Calu3 (cell line): ENCODE measurements around the gene ZNF638. TPM values are rescaled to one million over a fixed set of nuclear protein-coding genes. Genes with fewer than 3 reads are reported as not detected.

Experiments
- BruUV-seq: library from RNA; stranded (reverse); fragments of 400-500 nt; replicated peaks from 2 replicates; lab custom pipeline; 2021; lab: Mats Ljungman, UMichigan
- CTCF ChIA-PET: fragments of 300-600 bp; sonication (Branson Sonifier 250); formaldehyde crosslinking; loops from one replicate; lab custom pipeline; 2022; ENCODE audit warnings: antibody characterized with exemption; lab: Charles Lee
- DNase-seq: peaks from one replicate; pipeline ENCODE4 v3.0.0; 2022
- H3K27ac Mint-ChIP-seq: one replicate; pipeline ENCODE4 v1.8.0; 2022; ENCODE audit warnings: mixed read lengths; ENCODE audit not compliant: unreplicated experiment
- H3K27me3 Mint-ChIP-seq: one replicate; pipeline ENCODE4 v1.8.0; 2022; ENCODE audit warnings: mixed read lengths; ENCODE audit not compliant: unreplicated experiment
- H3K36me3 Mint-ChIP-seq: one replicate; pipeline ENCODE4 v1.8.0; 2022; ENCODE audit warnings: mild to moderate bottlenecking, moderate library complexity, mixed read lengths; ENCODE audit not compliant: insufficient read depth, unreplicated experiment
- H3K4me1 Mint-ChIP-seq: one replicate; pipeline ENCODE4 v1.8.0; 2022; ENCODE audit warnings: mild to moderate bottlenecking, low read depth, mixed read lengths; ENCODE audit not compliant: unreplicated experiment
- H3K4me3 Mint-ChIP-seq: one replicate; pipeline ENCODE4 v1.8.0; 2022; ENCODE audit warnings: mild to moderate bottlenecking, low read depth, moderate library complexity, mixed read lengths; ENCODE audit not compliant: unreplicated experiment
- H3K9me3 Mint-ChIP-seq: one replicate; pipeline ENCODE4 v1.8.0; 2022; ENCODE audit warnings: low read depth, mixed read lengths; ENCODE audit not compliant: unreplicated experiment
- intact Hi-C: fragments of 100-400 bp; cut with micrococcal nuclease; formaldehyde crosslinking; loops from one replicate; pipeline ENCODE4 v1.10.0; 2022; ENCODE audit not compliant: unreplicated experiment
- total RNA-seq: library from RNA; stranded (reverse); gene quantifications from 2 replicates; pipeline ENCODE4 v1.2.3, GENCODE V29; 2022
- TF ChIP-seq, protein P1 (sequence below): fragments of 200-600 bp; IDR thresholded peaks from one replicate; pipeline ENCODE4 v1.8.0; 2022; ENCODE audit warnings: antibody characterized with exemption; ENCODE audit not compliant: unreplicated experiment

Gene ZNF638
- total RNA-seq, 1 experiment from 2014 or later: 132 TPM

DNA sequence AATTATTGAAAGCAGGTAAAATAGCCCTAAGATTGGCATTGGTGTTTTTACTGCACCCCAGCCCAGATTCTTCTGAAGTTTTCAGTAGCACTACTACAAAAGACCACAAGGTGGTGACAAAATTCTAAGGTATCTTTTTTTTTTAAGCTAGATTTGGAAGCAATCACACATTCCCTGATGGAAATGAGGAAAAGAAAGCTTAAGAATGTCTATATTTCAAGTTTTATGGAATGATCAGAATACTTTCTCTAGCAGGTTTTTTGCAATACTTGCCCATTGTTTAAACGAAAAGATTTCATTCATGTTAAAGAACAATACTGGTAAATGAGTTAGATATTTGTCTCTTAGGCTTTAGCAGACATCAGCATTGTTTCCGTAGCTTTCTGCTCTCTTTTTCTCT lies 32.1 kb upstream of the ZNF638 start:
- DNase-seq: peak; percentile 4
- Mint-ChIP-seq H3K36me3 (no peaks in the 10 kb centered on the region), H3K4me1 (no peaks in the 10 kb centered on the region), H3K9me3 (no peaks in the 10 kb centered on the region), H3K27ac (no peak overlapping the region), H3K4me3 (no peak overlapping the region), H3K27me3 (no peaks in the 10 kb centered on the region)
- CTCF ChIA-PET: interaction anchor here (0.7 to 2.4 kb wide), 10 partner anchors 22 to 222 kb away, joined by 3 to 47 read pairs (median 3); partner anchors contain the start of genes PAIP2B and ZNF638
- TF ChIP-seq, protein P1, sequence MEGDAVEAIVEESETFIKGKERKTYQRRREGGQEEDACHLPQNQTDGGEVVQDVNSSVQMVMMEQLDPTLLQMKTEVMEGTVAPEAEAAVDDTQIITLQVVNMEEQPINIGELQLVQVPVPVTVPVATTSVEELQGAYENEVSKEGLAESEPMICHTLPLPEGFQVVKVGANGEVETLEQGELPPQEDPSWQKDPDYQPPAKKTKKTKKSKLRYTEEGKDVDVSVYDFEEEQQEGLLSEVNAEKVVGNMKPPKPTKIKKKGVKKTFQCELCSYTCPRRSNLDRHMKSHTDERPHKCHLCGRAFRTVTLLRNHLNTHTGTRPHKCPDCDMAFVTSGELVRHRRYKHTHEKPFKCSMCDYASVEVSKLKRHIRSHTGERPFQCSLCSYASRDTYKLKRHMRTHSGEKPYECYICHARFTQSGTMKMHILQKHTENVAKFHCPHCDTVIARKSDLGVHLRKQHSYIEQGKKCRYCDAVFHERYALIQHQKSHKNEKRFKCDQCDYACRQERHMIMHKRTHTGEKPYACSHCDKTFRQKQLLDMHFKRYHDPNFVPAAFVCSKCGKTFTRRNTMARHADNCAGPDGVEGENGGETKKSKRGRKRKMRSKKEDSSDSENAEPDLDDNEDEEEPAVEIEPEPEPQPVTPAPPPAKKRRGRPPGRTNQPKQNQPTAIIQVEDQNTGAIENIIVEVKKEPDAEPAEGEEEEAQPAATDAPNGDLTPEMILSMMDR: peak; percentile 55
- intact Hi-C loops: loop anchor here (1.0 kb wide), 1 partner anchor 211 kb away; no protein-coding TSS in a partner anchor
- BruUV-seq: no TSS peak

DNA sequence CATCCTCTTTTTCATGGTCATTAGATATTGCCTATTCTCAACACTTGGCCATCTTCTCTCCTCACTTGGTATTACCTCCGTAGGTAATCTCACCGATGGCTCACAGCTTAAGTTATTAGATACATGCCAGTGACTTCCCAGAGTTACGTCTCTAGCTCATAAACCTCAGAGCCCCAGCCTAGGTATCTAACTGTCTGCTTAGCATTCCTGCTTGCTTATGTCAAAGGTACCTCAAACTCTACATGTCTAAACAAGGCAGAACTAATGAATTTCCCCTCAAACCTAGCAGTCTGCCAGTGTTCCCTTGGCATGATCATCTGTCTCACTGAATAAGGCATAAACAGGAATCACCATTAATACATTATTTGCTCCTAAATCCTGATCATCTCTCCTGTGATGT lies 27.7 kb upstream of the ZNF638 start:
- no peaks in the 10 kb centered on the region for H3K27me3 Mint-ChIP-seq
- no peak for DNase-seq
- H3K27ac Mint-ChIP-seq: no peak overlapping the region
- TF ChIP-seq, protein P1: no peak
- CTCF ChIA-PET: interaction anchor here (1.3 kb wide), 1 partner anchor 28 kb away, joined by 7 read pairs; the partner anchor contains the start of gene ZNF638
- no peak overlapping the region for H3K4me3 Mint-ChIP-seq
- no peaks in the 10 kb centered on the region for H3K9me3 Mint-ChIP-seq
- no TSS peak for BruUV-seq
- no peaks in the 10 kb centered on the region for H3K4me1 Mint-ChIP-seq
- intact Hi-C loops: no loop called here
- no peaks in the 10 kb centered on the region for H3K36me3 Mint-ChIP-seq

DNA sequence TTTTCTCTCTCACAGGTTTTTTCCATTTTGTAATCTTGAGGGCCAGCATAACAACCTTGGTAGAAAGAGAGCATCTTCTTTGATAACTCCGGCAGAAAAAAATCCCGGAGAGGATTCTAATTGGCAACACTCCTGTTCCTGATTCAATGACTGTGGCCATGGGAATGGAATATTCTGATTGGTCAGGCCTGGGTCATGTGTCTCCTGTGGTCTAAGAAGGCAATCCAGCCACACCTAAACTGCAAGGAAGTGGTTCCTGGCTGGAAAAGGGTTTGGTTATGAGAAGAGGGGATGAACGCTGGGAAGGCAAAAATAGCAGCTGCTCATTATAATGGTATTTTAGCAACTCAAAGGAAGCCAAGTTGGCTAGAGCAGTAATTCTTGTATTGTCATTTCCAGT lies 24.8 kb upstream of the ZNF638 start:
- CTCF ChIA-PET: no interaction called here
- H3K27ac Mint-ChIP-seq: no peak overlapping the region
- TF ChIP-seq, protein P1: no peak
- H3K4me1 Mint-ChIP-seq: no peaks in the 10 kb centered on the region
- DNase-seq: no peak
- intact Hi-C loops: no loop called here
- no peaks in the 10 kb centered on the region for H3K36me3 Mint-ChIP-seq
- no peaks in the 10 kb centered on the region for H3K27me3 Mint-ChIP-seq
- H3K9me3 Mint-ChIP-seq: no peaks in the 10 kb centered on the region
- no peak overlapping the region for H3K4me3 Mint-ChIP-seq
- BruUV-seq: no TSS peak

GRCh38 chr2:71313016-71313766 lies 18.4 kb upstream of the ZNF638 start:
- H3K27ac Mint-ChIP-seq: no peak overlapping the region
- H3K4me3 Mint-ChIP-seq: no peak overlapping the region
- CTCF ChIA-PET: no interaction called here
- no peaks in the 10 kb centered on the region for H3K4me1 Mint-ChIP-seq
- no peaks in the 10 kb centered on the region for H3K36me3 Mint-ChIP-seq
- no peak for DNase-seq
- TF ChIP-seq, protein P1: no peak
- H3K9me3 Mint-ChIP-seq: peaks cover 5% of the 10 kb centered on the region
- intact Hi-C loops: no loop called here
- no peaks in the 10 kb centered on the region for H3K27me3 Mint-ChIP-seq
- BruUV-seq: no TSS peak
